Measurements from ENCODE around the gene PCCA.
"Not testable (repeated sequence)": the region's sequence is repeated elsewhere in the genome, so short reads cannot be mapped to it uniquely, and the experiment has no call there.

PCCA gene

DNA sequence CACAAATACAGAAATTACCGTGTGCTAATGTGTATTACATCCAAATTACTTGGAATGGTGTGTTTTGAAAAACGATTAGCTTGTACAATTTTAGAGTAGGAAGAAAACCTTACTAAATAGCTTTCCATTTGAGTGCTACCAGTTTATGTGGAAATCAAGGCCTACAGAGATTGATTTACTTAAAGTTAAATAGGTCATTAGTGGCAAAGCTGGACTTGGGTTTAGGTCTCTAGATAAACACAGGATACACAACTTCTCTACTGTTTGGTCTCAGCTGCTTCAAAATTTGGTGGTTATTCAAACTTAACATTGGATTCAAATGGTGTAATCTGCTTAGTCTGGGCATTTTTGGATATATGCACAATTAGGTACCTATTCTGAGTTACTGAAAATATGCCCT lies 21.4 kb downstream of the PCCA start:
- no peak for ATAC-seq
- Mint-ChIP-seq H3K4me3 (no peak overlapping the region), H3K4me1 (no peaks in the 10 kb centered on the region), H3K9me3 (no peaks in the 10 kb centered on the region), H3K27ac (no peak overlapping the region), H3K36me3 (peaks cover 8% of the 10 kb centered on the region)
- DNase-seq (ENCODE audit: low spot score in 2 of 2) = no peak

DNA sequence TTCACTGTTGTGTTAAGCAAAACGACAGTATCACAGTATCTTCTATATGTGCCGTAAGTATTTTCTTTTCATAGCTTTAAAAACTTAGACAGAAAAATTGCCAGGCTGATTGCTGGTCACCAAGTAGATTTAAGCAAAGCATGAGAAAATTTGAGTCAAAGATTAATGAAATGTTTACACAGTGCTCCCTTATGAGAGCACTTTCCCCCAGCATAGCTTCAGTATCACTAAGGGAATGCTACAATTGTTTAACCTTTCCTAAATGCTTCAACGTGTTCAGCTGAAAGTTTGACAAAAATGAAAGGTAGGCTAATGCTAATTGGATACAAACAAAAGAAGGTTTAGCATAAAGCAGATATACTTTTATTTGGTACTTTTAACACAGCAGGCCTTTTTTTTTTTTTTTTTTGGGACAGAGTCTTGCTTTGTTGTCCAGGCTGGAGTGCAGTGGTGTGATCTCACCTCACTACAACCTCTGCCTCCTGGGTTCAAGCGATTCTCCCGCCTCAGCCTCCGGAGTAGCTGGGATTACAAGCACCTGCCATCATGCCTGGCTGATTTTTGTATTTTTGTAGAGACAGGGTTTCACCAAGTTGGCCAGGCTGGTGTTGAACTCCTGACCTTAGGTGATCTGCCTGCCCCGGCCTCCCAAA lies 23.4 kb downstream of the PCCA start:
- ATAC-seq (no peak), DNase-seq (ENCODE audit: low spot score in 2 of 2) (no peak)
- H3K4me3 Mint-ChIP-seq = no peak overlapping the region
- H3K9me3 Mint-ChIP-seq = no peaks in the 10 kb centered on the region
- no peaks in the 10 kb centered on the region for H3K4me1 Mint-ChIP-seq
- H3K27ac Mint-ChIP-seq = no peak overlapping the region
- peaks cover 8% of the 10 kb centered on the region for H3K36me3 Mint-ChIP-seq

DNA sequence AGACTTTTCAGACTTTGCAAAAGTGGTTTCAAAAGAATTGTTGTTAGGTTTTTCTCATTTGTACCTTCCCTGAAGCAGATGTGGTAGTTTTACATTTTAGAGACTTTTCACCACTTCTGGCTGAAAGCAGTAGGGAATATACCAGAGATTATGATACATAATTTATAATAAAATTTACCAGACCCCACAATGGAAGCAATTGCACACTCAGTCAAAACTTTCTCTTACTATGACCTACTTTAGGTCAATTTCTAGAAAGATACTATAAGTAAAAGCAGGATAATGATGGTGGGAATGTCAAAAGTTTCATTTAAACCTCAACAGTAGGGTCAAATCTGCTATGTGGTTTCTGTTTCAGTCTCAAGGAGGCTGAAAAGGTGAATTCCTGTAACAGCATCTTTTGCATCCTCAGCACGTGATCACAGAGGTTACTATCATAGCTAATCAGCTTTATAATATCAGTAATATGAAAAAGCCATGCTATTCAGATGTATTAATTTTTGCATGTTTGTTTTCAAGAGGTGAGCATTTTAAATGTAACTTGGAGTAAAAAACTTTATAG lies 26.9 kb downstream of the PCCA start:
- Mint-ChIP-seq H3K4me3 (no peak overlapping the region), H3K4me1 (no peaks in the 10 kb centered on the region), H3K27ac (no peak overlapping the region), H3K9me3 (no peaks in the 10 kb centered on the region), H3K36me3 (peaks cover 8% of the 10 kb centered on the region)
- no peak for DNase-seq (ENCODE audit: low spot score in 2 of 2)
- no peak for ATAC-seq

- H3K27ac Mint-ChIP-seq = no peak overlapping the region
- ATAC-seq (no peak), DNase-seq (ENCODE audit: low spot score in 2 of 2) (no peak)
- H3K4me3 Mint-ChIP-seq = no peak overlapping the region
- H3K36me3 Mint-ChIP-seq = no peaks in the 10 kb centered on the region
- H3K4me1 Mint-ChIP-seq = peaks cover 13% of the 10 kb centered on the region
- peaks cover 10% of the 10 kb centered on the region for H3K9me3 Mint-ChIP-seq
Measured at GRCh38 chr13:100124265-100124664, 35.4 kb downstream of the PCCA start.

GRCh38 chr13:100125946-100126345 lies 37.1 kb downstream of the PCCA start:
- ATAC-seq (no peak), DNase-seq (ENCODE audit: low spot score in 2 of 2) (no peak)
- H3K9me3 Mint-ChIP-seq = peaks cover 10% of the 10 kb centered on the region
- no peak overlapping the region for H3K27ac Mint-ChIP-seq
- no peak overlapping the region for H3K4me3 Mint-ChIP-seq
- peaks cover 21% of the 10 kb centered on the region for H3K4me1 Mint-ChIP-seq
- no peaks in the 10 kb centered on the region for H3K36me3 Mint-ChIP-seq

DNA sequence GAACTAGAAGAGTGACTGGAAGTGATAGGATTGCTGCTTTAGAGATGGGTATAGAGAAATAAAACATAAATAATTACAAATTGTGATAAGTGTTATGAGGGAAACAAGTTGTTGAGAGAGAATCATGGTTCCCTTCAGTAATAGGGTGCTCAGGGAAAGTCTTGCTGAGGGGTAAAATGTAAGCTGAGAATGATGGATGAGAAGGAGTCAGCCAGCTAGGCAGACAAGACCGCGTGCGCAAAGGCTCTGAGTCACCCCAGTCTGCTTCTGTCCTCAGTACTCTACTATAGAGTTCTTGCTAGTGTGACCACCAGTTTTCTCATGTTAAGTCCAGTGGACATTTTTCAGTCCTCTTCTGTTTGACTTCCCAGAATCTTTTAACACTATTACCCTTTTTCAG lies 39.5 kb downstream of the PCCA start:
- no peak overlapping the region for H3K27ac Mint-ChIP-seq
- no peaks in the 10 kb centered on the region for H3K36me3 Mint-ChIP-seq
- no peak for DNase-seq (ENCODE audit: low spot score in 2 of 2)
- no peaks in the 10 kb centered on the region for H3K9me3 Mint-ChIP-seq
- no peak overlapping the region for H3K4me3 Mint-ChIP-seq
- peaks cover 33% of the 10 kb centered on the region for H3K4me1 Mint-ChIP-seq
- ATAC-seq = no peak

DNA sequence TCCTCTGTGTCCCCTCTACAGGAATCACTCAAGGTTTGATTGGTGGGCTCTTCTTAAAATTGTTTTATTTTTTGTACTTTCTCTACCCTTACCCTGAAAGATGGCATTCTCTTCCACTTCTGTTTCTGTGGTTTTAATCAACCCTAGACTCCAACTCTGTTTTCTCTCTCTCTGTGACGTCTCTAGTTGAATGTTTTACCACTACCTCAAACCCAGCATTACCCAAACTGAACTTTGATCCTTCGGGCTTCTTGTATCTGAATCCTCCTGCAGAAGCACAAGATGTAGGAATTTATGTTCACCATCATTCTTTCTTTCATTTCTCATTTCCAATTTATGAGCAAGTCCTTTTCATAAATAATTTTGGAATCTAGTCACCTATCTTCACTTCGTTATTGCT lies 39.9 kb downstream of the PCCA start:
- no peak overlapping the region for H3K27ac Mint-ChIP-seq
- no peak overlapping the region for H3K4me3 Mint-ChIP-seq
- no peaks in the 10 kb centered on the region for H3K9me3 Mint-ChIP-seq
- no peak for ATAC-seq
- no peaks in the 10 kb centered on the region for H3K36me3 Mint-ChIP-seq
- H3K4me1 Mint-ChIP-seq = peaks cover 33% of the 10 kb centered on the region
- no peak for DNase-seq (ENCODE audit: low spot score in 2 of 2)

GRCh38 chr13:100129605-100130004 lies 40.7 kb downstream of the PCCA start:
- H3K27ac Mint-ChIP-seq = peak overlapping the region; percentile 52
- ATAC-seq (no peak), DNase-seq (ENCODE audit: low spot score in 2 of 2) (peak in 1 of 2 donors; percentile 50)
- H3K36me3 Mint-ChIP-seq = no peaks in the 10 kb centered on the region
- H3K4me1 Mint-ChIP-seq = peaks cover 33% of the 10 kb centered on the region
- peak overlapping the region; percentile 22 for H3K4me3 Mint-ChIP-seq
- H3K9me3 Mint-ChIP-seq = no peaks in the 10 kb centered on the region

DNA sequence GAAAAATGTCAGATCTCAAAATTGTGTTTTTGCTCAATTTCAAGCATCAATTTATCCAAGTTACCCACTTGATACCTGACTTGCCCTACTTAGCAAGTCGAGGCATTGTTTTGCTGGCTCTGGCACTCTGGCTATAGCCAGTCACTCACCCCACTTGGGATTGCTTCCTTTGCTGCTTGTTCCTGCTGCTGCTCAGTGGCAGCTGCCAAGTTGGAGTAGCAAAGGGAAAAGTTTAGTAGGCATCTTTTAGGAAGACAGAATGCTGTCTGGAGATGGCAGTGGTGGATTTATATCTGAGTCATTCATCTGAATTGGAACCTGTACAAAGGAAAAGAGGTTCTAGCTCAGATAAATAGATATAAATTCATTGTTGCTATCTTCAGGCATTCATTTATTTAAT lies 41.2 kb downstream of the PCCA start:
- no peak for ATAC-seq
- peaks cover 33% of the 10 kb centered on the region for H3K4me1 Mint-ChIP-seq
- DNase-seq (ENCODE audit: low spot score in 2 of 2) = no peak

DNA sequence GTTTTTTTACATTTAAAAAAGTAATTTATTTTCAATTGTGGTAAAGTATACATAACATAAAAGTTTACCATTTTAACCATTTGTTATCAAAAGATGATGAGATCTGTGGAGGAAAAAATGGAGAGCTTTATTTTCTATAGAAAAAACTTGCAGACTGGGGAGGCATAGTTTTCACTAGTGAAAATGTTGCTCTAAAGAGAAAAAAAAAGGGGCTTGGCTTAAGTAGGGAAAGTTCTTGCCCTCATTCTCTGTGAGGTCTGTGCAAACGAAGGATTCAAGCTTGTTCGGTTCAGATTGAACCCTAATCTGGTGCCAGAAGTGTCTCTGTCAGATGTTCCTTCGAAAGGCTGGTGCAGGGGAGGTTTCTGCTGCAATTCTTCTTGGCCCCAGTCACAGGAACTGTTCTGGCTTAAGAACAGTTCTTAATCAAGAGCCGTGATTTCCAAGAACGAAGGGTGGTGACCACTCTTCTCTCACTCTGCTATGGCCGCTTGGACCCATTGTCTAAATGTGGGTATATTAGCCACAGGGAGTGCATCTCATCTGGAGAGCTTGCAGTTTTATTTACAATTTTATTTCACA lies 42.1 kb downstream of the PCCA start:
- Mint-ChIP-seq H3K36me3 (no peaks in the 10 kb centered on the region), H3K9me3 (no peaks in the 10 kb centered on the region), H3K4me3 (no peak overlapping the region), H3K27ac (no peak overlapping the region), H3K4me1 (peaks cover 33% of the 10 kb centered on the region)
- DNase-seq (ENCODE audit: low spot score in 2 of 2) = no peak
- ATAC-seq = no peak

More for the DNA sequence above, 41.2 kb downstream of the PCCA start:
- Mint-ChIP-seq H3K4me3 (peak overlapping the region; percentile 22), H3K27ac (no peak overlapping the region), H3K9me3 (no peaks in the 10 kb centered on the region), H3K36me3 (no peaks in the 10 kb centered on the region)

DNA sequence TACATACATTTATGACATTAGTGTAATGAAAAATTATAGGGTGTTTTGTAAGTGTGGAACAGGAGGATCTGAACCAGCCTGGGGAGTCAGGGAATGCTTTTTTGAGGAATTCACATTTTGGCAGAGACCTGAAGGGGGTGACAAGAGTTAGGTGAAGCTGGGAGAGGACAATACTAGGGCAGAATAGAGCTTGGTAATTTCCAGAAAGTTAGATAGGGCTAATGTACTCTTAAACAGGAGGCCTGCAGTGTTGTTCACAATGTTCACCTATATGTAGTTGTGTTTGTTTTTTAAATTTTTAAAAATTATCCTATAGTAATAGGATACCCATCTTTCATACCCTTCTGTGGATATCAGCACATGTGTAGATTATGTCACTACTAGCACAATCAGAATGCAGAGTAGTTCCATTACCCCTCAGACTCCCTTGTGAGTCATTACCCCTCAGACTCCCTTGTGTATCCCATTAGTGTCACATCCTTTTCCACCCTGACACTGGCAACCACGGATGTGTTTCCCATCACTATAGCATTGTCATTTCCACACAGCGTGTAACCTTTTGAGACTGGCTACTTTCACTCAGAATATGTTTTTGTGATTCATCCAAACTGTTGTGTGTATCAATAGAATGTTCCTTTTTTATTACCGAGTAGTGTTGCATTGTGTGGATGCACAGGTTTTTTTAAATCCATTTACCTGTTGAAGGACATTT lies 43.1 kb downstream of the PCCA start:
- no peak overlapping the region for H3K4me3 Mint-ChIP-seq
- H3K27ac Mint-ChIP-seq = no peak overlapping the region
- H3K9me3 Mint-ChIP-seq = no peaks in the 10 kb centered on the region
- ATAC-seq (peak; percentile 99), DNase-seq (ENCODE audit: low spot score in 2 of 2) (peak; percentile 11 to 51)
- H3K36me3 Mint-ChIP-seq = no peaks in the 10 kb centered on the region
- peaks cover 33% of the 10 kb centered on the region for H3K4me1 Mint-ChIP-seq

DNA sequence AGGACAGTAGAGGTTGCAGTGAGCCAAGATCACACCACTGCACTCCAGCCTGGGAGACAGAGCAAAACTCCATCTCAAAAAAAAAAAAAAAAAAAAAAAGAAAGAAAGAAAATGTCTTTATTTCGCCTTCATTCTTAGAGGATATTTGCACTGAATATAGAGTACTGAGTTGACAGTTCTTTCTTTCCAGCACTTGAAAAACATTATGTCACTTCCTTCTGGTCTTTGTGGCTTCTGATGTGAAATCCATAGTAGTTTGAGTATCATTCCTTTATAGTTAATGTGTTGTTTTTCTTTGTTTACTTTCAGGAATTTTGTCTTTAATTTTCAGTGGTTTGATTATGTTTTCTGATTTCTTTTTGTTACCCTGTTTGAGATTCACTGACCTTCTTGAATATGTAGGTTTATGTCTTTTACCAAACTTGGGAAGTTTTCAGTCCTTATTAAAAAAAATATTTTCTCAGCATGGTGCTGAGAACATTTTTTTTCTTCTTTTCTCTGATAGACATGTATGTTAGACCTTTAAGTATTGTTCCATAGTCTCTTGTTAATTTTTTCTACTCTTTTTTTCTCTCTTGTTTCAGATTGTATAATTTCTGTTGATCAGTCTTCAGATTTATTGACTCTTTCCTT lies 50.1 kb downstream of the PCCA start:
- no peaks in the 10 kb centered on the region for H3K36me3 Mint-ChIP-seq
- no peak for ATAC-seq
- H3K9me3 Mint-ChIP-seq = no peaks in the 10 kb centered on the region
- no peak overlapping the region for H3K4me3 Mint-ChIP-seq
- H3K4me1 Mint-ChIP-seq = peaks cover 21% of the 10 kb centered on the region
- H3K27ac Mint-ChIP-seq = no peak overlapping the region
- DNase-seq (ENCODE audit: low spot score in 2 of 2) = no peak

DNA sequence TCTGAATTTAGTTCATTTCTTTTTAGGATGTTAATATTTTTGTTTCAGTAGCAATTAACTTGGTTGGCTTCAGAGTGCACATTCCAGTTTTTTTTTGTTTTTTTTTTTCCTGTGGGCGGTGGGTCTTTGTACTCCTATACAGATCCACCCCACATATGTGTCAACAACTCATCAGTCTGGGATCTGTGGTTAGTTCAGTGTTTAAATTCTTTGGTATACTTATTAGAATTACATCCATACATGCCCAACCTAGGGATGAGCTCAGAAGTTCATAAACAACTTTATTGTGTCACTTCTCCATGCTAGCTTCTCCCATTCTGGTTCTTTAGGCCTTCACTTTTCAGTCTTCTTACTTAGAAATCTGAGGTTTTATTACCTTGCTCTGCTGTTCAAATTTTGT lies 50.9 kb downstream of the PCCA start:
- Mint-ChIP-seq H3K36me3 (no peaks in the 10 kb centered on the region), H3K4me3 (no peak overlapping the region), H3K27ac (no peak overlapping the region), H3K4me1 (peaks cover 21% of the 10 kb centered on the region), H3K9me3 (no peaks in the 10 kb centered on the region)
- ATAC-seq (no peak), DNase-seq (ENCODE audit: low spot score in 2 of 2) (no peak)

- Mint-ChIP-seq H3K27ac (no peak overlapping the region), H3K4me3 (no peak overlapping the region), H3K4me1 (peaks cover 21% of the 10 kb centered on the region), H3K9me3 (no peaks in the 10 kb centered on the region), H3K36me3 (no peaks in the 10 kb centered on the region)
- DNase-seq (ENCODE audit: low spot score in 2 of 2) = no peak
- no peak for ATAC-seq
Measured at GRCh38 chr13:100140441-100140840, 51.5 kb downstream of the PCCA start.

DNA sequence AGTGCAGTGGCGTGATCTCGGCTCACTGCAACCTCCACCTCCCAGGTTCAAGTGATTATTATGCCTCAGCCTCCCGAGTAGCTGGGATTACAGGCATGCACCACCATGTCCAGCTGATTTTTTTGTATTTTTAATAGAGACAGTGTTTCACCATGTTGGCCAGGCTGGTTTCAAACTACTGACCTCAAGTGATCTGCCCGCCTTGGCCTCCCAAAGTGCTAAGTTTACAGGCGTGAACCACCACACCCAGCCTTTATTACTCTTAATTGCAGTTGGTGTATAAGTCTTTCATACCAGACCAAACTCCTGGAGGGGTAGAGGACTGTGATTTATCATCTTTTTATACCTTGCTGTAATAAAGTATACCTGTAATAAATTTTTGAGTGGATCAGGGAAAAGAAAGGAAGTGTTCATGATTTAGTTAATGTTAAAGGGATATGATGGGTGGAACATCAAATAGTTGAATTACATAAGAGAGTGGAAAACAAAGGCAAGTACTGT lies 52.6 kb downstream of the PCCA start:
- H3K27ac Mint-ChIP-seq; ATAC-seq; H3K36me3 Mint-ChIP-seq; H3K4me3 Mint-ChIP-seq; DNase-seq (ENCODE audit: low spot score in 2 of 2); H3K9me3 Mint-ChIP-seq: not testable (repeated sequence)
- H3K4me1 Mint-ChIP-seq = peaks cover 21% of the 10 kb centered on the region

All from stimulated activated effector memory CD8-positive, alpha-beta T cell treated with anti-CD3 and anti-CD28 coated beads, Interleukin-12 subunit alpha, Interleukin-12 subunit beta, amount 100 ng/mL, for 72 hours (primary cell).